A673 (cell line): Measurements from ENCODE around the gene PCDHGA5. TPM values are rescaled to one million over a fixed set of nuclear protein-coding genes. Genes with fewer than 3 reads are reported as not detected.
"Not testable (repeated sequence)": the region's sequence is repeated elsewhere in the genome, so short reads cannot be mapped to it uniquely, and the experiment has no call there.

Experiments
- BruUV-seq: library from RNA; stranded (reverse); fragments of 400-500 nt; replicated peaks from 2 replicates; lab custom pipeline; 2021; lab: Mats Ljungman, UMichigan
- CTCF ChIA-PET: fragments of 300-600 bp; sonication (Branson Sonifier 250); formaldehyde crosslinking; loops from one replicate; lab custom pipeline; 2022; ENCODE audit warnings: antibody characterized with exemption; lab: Charles Lee
- POLR2A ChIA-PET: fragments of 300-600 bp; sonication (Branson Sonifier 250); formaldehyde crosslinking; loops from one replicate; lab custom pipeline; 2022; ENCODE audit warnings: antibody characterized with exemption; ENCODE audit not compliant: low non-redundant PET; lab: Charles Lee
- DNase-seq: peaks from one replicate; pipeline ENCODE4 v3.0.0-alpha.2; 2015; ENCODE audit warnings: low spot score
- H3K27ac ChIP-seq: fragments of 200-600 bp; sonication (generic); 2 replicates; pipeline ENCODE4 v1.5.1; 2016; ENCODE audit warnings: mixed run types, low read depth, mild to moderate bottlenecking, mixed read lengths, antibody characterized with exemption, low read length; ENCODE audit not compliant: poor library complexity, severe bottlenecking
- H3K27me3 ChIP-seq: fragments of 200-600 bp; sonication (generic); replicated peaks from 2 replicates; pipeline ENCODE4 v1.6.1; 2017; ENCODE audit warnings: mixed run types, low read depth, mild to moderate bottlenecking, mixed read lengths, antibody characterized with exemption, low read length; ENCODE audit not compliant: insufficient read depth, poor library complexity
- H3K36me3 ChIP-seq: fragments of 200-600 bp; sonication (generic); 2 replicates; pipeline ENCODE4 v1.6.1; 2016; ENCODE audit warnings: mixed run types, mild to moderate bottlenecking, mixed read lengths, antibody characterized with exemption, low read length; ENCODE audit not compliant: insufficient read depth, poor library complexity, severe bottlenecking
- H3K4me1 ChIP-seq: fragments of 200-600 bp; sonication (generic); 2 replicates; pipeline ENCODE4 v1.6.1; 2017; ENCODE audit warnings: mixed run types, mild to moderate bottlenecking, mixed read lengths, antibody characterized with exemption, low read length; ENCODE audit not compliant: insufficient read depth, poor library complexity, severe bottlenecking
- H3K4me3 ChIP-seq: fragments of 200-600 bp; sonication (generic); 2 replicates; pipeline ENCODE4 v1.5.1; 2016; ENCODE audit warnings: low read depth, mixed run types, mild to moderate bottlenecking, mixed read lengths, low read length; ENCODE audit not compliant: poor library complexity, severe bottlenecking
- H3K9me3 ChIP-seq: fragments of 200-600 bp; sonication (generic); 2 replicates; pipeline ENCODE4 v1.6.1; 2016; ENCODE audit warnings: mixed run types, low read depth, mild to moderate bottlenecking, mixed read lengths, antibody characterized with exemption, low read length; ENCODE audit not compliant: poor library complexity, severe bottlenecking
- CTCF ChIP-seq: fragments of 300-800, 200-600 bp; sonication (generic); conservative IDR thresholded peaks from 2 replicates; pipeline ENCODE4 v1.5.1; 2017; ENCODE audit warnings: low read depth, mild to moderate bottlenecking, antibody characterized with exemption, low read length, moderate library complexity, mixed read lengths
- EZH2 ChIP-seq: fragments of 200-600 bp; sonication (generic); IDR thresholded peaks from 2 replicates; pipeline ENCODE4 v1.6.1; 2017; ENCODE audit warnings: borderline replicate concordance, low read depth, mild to moderate bottlenecking, mixed read lengths, antibody characterized with exemption, low read length; ENCODE audit not compliant: poor library complexity, severe bottlenecking
- intact Hi-C: fragments of 100-400 bp; cut with micrococcal nuclease; formaldehyde crosslinking; loops from one replicate; pipeline ENCODE4 v1.10.0; 2022; ENCODE audit not compliant: unreplicated experiment
- total RNA-seq: library from RNA; stranded (reverse); gene quantifications from 2 replicates; pipeline ENCODE4 v1.2.3, GENCODE V29; 2021

The PCDHGA5 gene
- total RNA-seq, 1 experiment from 2014 or later, result 2.6 TPM

- Histone ChIP-seq H3K27me3 (no peaks in the 10 kb centered on the region), H3K9me3 (peaks cover 25% of the 10 kb centered on the region), H3K27ac (no peak overlapping the region), H3K36me3 (no peaks in the 10 kb centered on the region), H3K4me1 (no peaks in the 10 kb centered on the region), H3K4me3 (no peak overlapping the region)
- ChIA-PET POLR2A (interaction anchor here (0.6 kb wide), 1 partner anchor 37 kb away, joined by 3 read pairs; no protein-coding TSS in a partner anchor), CTCF (no interaction called here)
- DNase-seq, result no peak
- no peak for TF ChIP-seq CTCF
- no peak for TF ChIP-seq EZH2
- intact Hi-C loops, result no loop called here
- BruUV-seq, result no TSS peak
Observed at GRCh38 chr5:141371572-141372475, 7.9 kb downstream of the PCDHGA5 start.

- intact Hi-C loops, result loop anchor here (1.0 kb wide), 1 partner anchor 188 kb away; no protein-coding TSS in a partner anchor
- peak; percentile 70 for DNase-seq
- Histone ChIP-seq H3K9me3 (peaks cover 30% of the 10 kb centered on the region), H3K27me3 (no peaks in the 10 kb centered on the region), H3K27ac (peak within 1 kb of the TSS; percentile 59), H3K4me1 (no peaks in the 10 kb centered on the region), H3K36me3 (no peaks in the 10 kb centered on the region), H3K4me3 (peak within 1 kb of the TSS; percentile 51)
- no peak for TF ChIP-seq EZH2
- peak; percentile 69 for TF ChIP-seq CTCF
- ChIA-PET CTCF (interaction anchor here (0.6 to 1.4 kb wide), 5 partner anchors 151 to 194 kb away, joined by 3 to 13 read pairs (median 8); partner anchors contain the start of gene PCDHB14), POLR2A (no interaction called here)
- TSS peak; percentile 40 for BruUV-seq
Observed at GRCh38 chr5:141373673-141374317, 9.8 kb downstream of the PCDHGA5 start, which contains the start of gene PCDHGA6. Gene PCDHGA6, plus strand, starts transcription at chr5:141373891. Its CDS starts 193 bp downstream, at chr5:141374084.

GRCh38 chr5:141374627-141375026, 10.7 kb downstream of the PCDHGA5 start:
- Histone ChIP-seq H3K9me3 (peaks cover 33% of the 10 kb centered on the region), H3K27ac (no peak overlapping the region), H3K36me3 (no peaks in the 10 kb centered on the region), H3K4me1 (no peaks in the 10 kb centered on the region), H3K4me3 (peak overlapping the region; percentile 51), H3K27me3 (no peaks in the 10 kb centered on the region)
- BruUV-seq, result no TSS peak
- intact Hi-C loops, result no loop called here
- DNase-seq, result no peak
- ChIA-PET CTCF (interaction anchor here (1.0 to 1.4 kb wide), 4 partner anchors 151 to 189 kb away, joined by 5 to 13 read pairs (median 10); partner anchors contain the start of gene PCDHB14), POLR2A (no interaction called here)
- TF ChIP-seq CTCF (no peak), EZH2 (no peak)

- DNase-seq, H3K36me3 ChIP-seq, H3K27ac ChIP-seq, BruUV-seq, intact Hi-C loops, H3K4me1 ChIP-seq, H3K27me3 ChIP-seq, H3K4me3 ChIP-seq: not testable (repeated sequence)
- peaks cover 35% of the 10 kb centered on the region for H3K9me3 ChIP-seq
- CTCF ChIA-PET, result interaction anchor here (0.7 kb wide), 1 partner anchor 134 kb away, joined by 5 read pairs; no protein-coding TSS in a partner anchor
- POLR2A ChIA-PET, result interaction anchor here (0.5 kb wide), 1 partner anchor 217 kb away, joined by 6 read pairs; no protein-coding TSS in a partner anchor
Observed at GRCh38 chr5:141375444-141376155, 11.6 kb downstream of the PCDHGA5 start.
